Measurements from ENCODE around the gene ARVCF.

ARVCF gene

GRCh38 chr22:20031732-20032406 is 15.2 kb upstream of the ARVCF start:
- peak; percentile 30 for DNase-seq (ENCODE audit: low spot score)

GRCh38 chr22:20029550-20030225 is 13.1 kb upstream of the ARVCF start:
- DNase-seq (ENCODE audit: low spot score): no peak

GRCh38 chr22:20028855-20029549 is 12.4 kb upstream of the ARVCF start:
- DNase-seq (ENCODE audit: low spot score): no peak

- no peak for DNase-seq (ENCODE audit: low spot score)
Observed at GRCh38 chr22:20027966-20028854, 11.6 kb upstream of the ARVCF start.

- no peak for DNase-seq (ENCODE audit: low spot score)
Observed at GRCh38 chr22:20026996-20027601, 10.5 kb upstream of the ARVCF start.

GRCh38 chr22:20026204-20026908 is 9.7 kb upstream of the ARVCF start:
- DNase-seq (ENCODE audit: low spot score): no peak

GRCh38 chr22:20025401-20026203 is 9.0 kb upstream of the ARVCF start:
- no peak for DNase-seq (ENCODE audit: low spot score)

- no peak for DNase-seq (ENCODE audit: low spot score)
Observed at GRCh38 chr22:20024650-20025397, 8.2 kb upstream of the ARVCF start.

GRCh38 chr22:20024225-20024624 is 7.6 kb upstream of the ARVCF start:
- no peak for DNase-seq (ENCODE audit: low spot score)

- DNase-seq (ENCODE audit: low spot score): no peak
Observed at GRCh38 chr22:20022978-20023613, 6.5 kb upstream of the ARVCF start.

GRCh38 chr22:20022231-20022977 is 5.8 kb upstream of the ARVCF start:
- no peak for DNase-seq (ENCODE audit: low spot score)

GRCh38 chr22:20021196-20022181 is 4.9 kb upstream of the ARVCF start:
- DNase-seq (ENCODE audit: low spot score): no peak

GRCh38 chr22:20020533-20021195 is 4.0 kb upstream of the ARVCF start, which contains the start of gene TANGO2:
TANGO2 (plus strand) TSS chr22:20021110; CDS start chr22:20036799, 15,689 bp downstream.
- peak; percentile 92 for DNase-seq (ENCODE audit: low spot score)

GRCh38 chr22:20019661-20020532 is 3.3 kb upstream of the ARVCF start:
- no peak for DNase-seq (ENCODE audit: low spot score)

GRCh38 chr22:20018001-20018400 is 1.4 kb upstream of the ARVCF start:
- DNase-seq (ENCODE audit: low spot score): no peak

Data from CD4-positive, alpha-beta T cell treated with Interleukin-6 at 100 ng/mL for 8 hours (primary cell).